CD14-positive monocyte (primary cell): Measurements from ENCODE around the gene TTYH3. TPM values are rescaled to one million over a fixed set of nuclear protein-coding genes. Genes with fewer than 3 reads are reported as not detected.

Experiments used
- DNase-seq, 3 donors: peaks; one replicate each; pipeline ENCODE4 v3.0.0-alpha.2; 2011 to 2022
- H2AFZ ChIP-seq: 2 replicates; pipeline ENCODE4 v1.6.0; 2012; ENCODE audit warnings: mild to moderate bottlenecking, low read depth, low read length, inconsistent platforms; ENCODE audit not compliant: insufficient read depth, poor library complexity, severe bottlenecking
- H3K27ac ChIP-seq, 2 donors: 1 replicate in 1 of 2; 2 replicates in 1 of 2; pipeline ENCODE4 v1.5.1; 2012 to 2013; ENCODE audit warnings: low read length in 2 of 2, control low read depth in 1 of 2, inconsistent platforms in 1 of 2, low read depth in 1 of 2, mild to moderate bottlenecking in 1 of 2
- H3K27me3 ChIP-seq, 2 donors: one replicate each; pipeline versions ENCODE4 v1.6.0 to v1.6.1; 2011 to 2013; ENCODE audit warnings: low read length in 2 of 2; ENCODE audit not compliant: control insufficient read depth in 2 of 2, insufficient read depth in 2 of 2
- H3K36me3 ChIP-seq, 2 donors: replicated peaks in 1 of 2; 1 replicate in 1 of 2; 2 replicates in 1 of 2; pipeline versions ENCODE4 v1.5.1 to v1.6.1; 2012 to 2013; ENCODE audit warnings: low read length in 2 of 2, control low read depth in 1 of 2, inconsistent platforms in 1 of 2, mild to moderate bottlenecking in 1 of 2; ENCODE audit not compliant: insufficient read depth in 2 of 2, control insufficient read depth in 1 of 2
- H3K4me1 ChIP-seq, 2 donors: 1 replicate in 1 of 2; 2 replicates in 1 of 2; pipeline versions ENCODE4 v1.5.1 to v1.6.1; 2012 to 2013; ENCODE audit warnings: low read length in 2 of 2, control low read depth in 1 of 2, inconsistent platforms in 1 of 2, mild to moderate bottlenecking in 1 of 2, moderate library complexity in 1 of 2; ENCODE audit not compliant: insufficient read depth in 2 of 2, control insufficient read depth in 1 of 2
- H3K4me2 ChIP-seq: replicated peaks from 2 replicates; pipeline ENCODE3; 2012; ENCODE audit warnings: low read length, moderate library complexity, mild to moderate bottlenecking; ENCODE audit not compliant: poor library complexity, severe bottlenecking; ENCODE audit errors: extremely low read depth
- H3K4me3 ChIP-seq, 3 experiments: fragments of 200-600 bp in 1 of 3; sonication (generic) in 1 of 3; replicated peaks in 1 of 3; 1 replicate in 2 of 3; 2 replicates in 1 of 3; pipeline ENCODE4 v1.5.1; 2011 to 2013; ENCODE audit warnings: low read length in 3 of 3, mild to moderate bottlenecking in 3 of 3, control low read depth in 2 of 3, low read depth in 2 of 3, inconsistent platforms in 1 of 3, moderate library complexity in 1 of 3
- H3K79me2 ChIP-seq: 2 replicates; pipeline ENCODE4 v1.6.0; 2012; ENCODE audit warnings: mild to moderate bottlenecking, control low read depth, inconsistent platforms, low read length, moderate library complexity; ENCODE audit not compliant: insufficient read depth
- H3K9ac ChIP-seq: 2 replicates; pipeline ENCODE4 v1.6.0; 2017; ENCODE audit warnings: low read length, mild to moderate bottlenecking; ENCODE audit not compliant: insufficient read depth, poor library complexity, severe bottlenecking
- H3K9me3 ChIP-seq, 2 donors: replicated peaks in 1 of 2; 1 replicate in 1 of 2; 2 replicates in 1 of 2; pipeline versions ENCODE4 v1.5.1 to v1.6.1; 2012 to 2013; ENCODE audit warnings: low read length in 2 of 2, control low read depth in 1 of 2; ENCODE audit not compliant: control insufficient read depth in 1 of 2, insufficient read depth in 1 of 2
- H4K20me1 ChIP-seq: 2 replicates; pipeline ENCODE4 v1.6.0; 2012; ENCODE audit warnings: mild to moderate bottlenecking, low read length, control low read depth, moderate library complexity; ENCODE audit not compliant: insufficient read depth
- H3K27ac Mint-ChIP-seq, 7 donors: one replicate each; pipeline ENCODE4 v1.8.0; 2020; ENCODE audit warnings: mild to moderate bottlenecking in 7 of 7, mixed read lengths in 7 of 7, moderate library complexity in 6 of 7, inconsistent platforms in 2 of 7
- H3K27me3 Mint-ChIP-seq, 3 donors: one replicate each; pipeline ENCODE4 v1.8.0; 2021 to 2022; ENCODE audit warnings: low read depth in 3 of 3, mild to moderate bottlenecking in 3 of 3, mixed read lengths in 3 of 3, moderate library complexity in 3 of 3, inconsistent platforms in 1 of 3
- H3K36me3 Mint-ChIP-seq, 2 donors: one replicate each; pipeline ENCODE4 v1.8.0; 2020; ENCODE audit warnings: mixed read lengths in 2 of 2, inconsistent platforms in 1 of 2, mild to moderate bottlenecking in 1 of 2
- H3K4me1 Mint-ChIP-seq: one replicate; pipeline ENCODE4 v1.8.0; 2020; ENCODE audit warnings: mild to moderate bottlenecking, mixed read lengths
- H3K4me3 Mint-ChIP-seq, 2 donors: one replicate each; pipeline ENCODE4 v1.8.0; 2020; ENCODE audit warnings: mild to moderate bottlenecking in 2 of 2, mixed read lengths in 2 of 2, moderate library complexity in 1 of 2
- H3K9me3 Mint-ChIP-seq, 7 donors: one replicate each; pipeline ENCODE4 v1.8.0; 2020 to 2022; ENCODE audit warnings: mixed read lengths in 7 of 7, mild to moderate bottlenecking in 6 of 7, moderate library complexity in 6 of 7, inconsistent platforms in 2 of 7
- WGBS: methylation state at CpG from one replicate; pipeline ENCODE4 v1.1.5; 2013; ENCODE audit warnings: missing lambda C conversion rate; ENCODE audit not compliant: insufficient coverage; 5-methylcytosine and 5-hydroxymethylcytosine counted together
- intact Hi-C, 2 donors: fragments of 100-400 bp; cut with micrococcal nuclease; formaldehyde crosslinking; loops; one replicate each; pipeline versions ENCODE4 v1.15.0 to v1.15.1; 2023
- polyA plus RNA-seq, 3 donors: library from polyadenylated mRNA; depleted of rRNA in 1 of 3; unstranded in 2 of 3; stranded (reverse) in 1 of 3; fragments of 300-500 nt in 2 of 3; fragments of >200 nt in 1 of 3; fragmentation: Illumina TruSeq in 2 of 3; gene quantifications; 1 replicate in 2 of 3; 2 replicates in 1 of 3; pipeline ENCODE4 v1.2.3, GENCODE V29; 2012 to 2021
- TF ChIP-seq, protein P1 (sequence below): fragments of 200-600 bp; IDR thresholded peaks from one replicate; pipeline ENCODE4 v1.8.0; 2022; ENCODE audit warnings: antibody characterized with exemption, mild to moderate bottlenecking

The TTYH3 gene
- polyA plus RNA-seq, 3 donors, result 13.4 to 73.5 (median 17.4) TPM

GRCh38 chr7:2710286-2710655 is 78.5 kb downstream of the TTYH3 start:
- Mint-ChIP-seq H3K4me3 (no peak overlapping the region), H3K9me3 (peaks cover 3 to 10% (median 5%) of the 10 kb centered on the region in 7 donors), H3K27ac (peak overlapping the region in 2 of 7 donors; percentile 56 to 72), H3K27me3 (peaks cover 13 to 48% (median 20%) of the 10 kb centered on the region in 3 donors), H3K4me1 (peaks cover 35% of the 10 kb centered on the region), H3K36me3 (peaks cover 6 to 12% of the 10 kb centered on the region in 2 donors)
- WGBS, result 95% methylated on average over 10 of the region's 11 CpGs
- H3K9me3 ChIP-seq, result peaks cover 0 to 5% of the 10 kb centered on the region in 2 donors
- peaks cover 0 to 6% of the 10 kb centered on the region in 2 donors for H3K27me3 ChIP-seq
- intact Hi-C loops, result no loop called here
- H4K20me1 ChIP-seq, result no peaks in the 10 kb centered on the region
- no peak overlapping the region for H3K9ac ChIP-seq
- H2AFZ ChIP-seq, result peak overlapping the region; percentile 52
- peaks cover 22 to 28% of the 10 kb centered on the region in 2 donors for H3K4me1 ChIP-seq
- no peak for DNase-seq
- no peak overlapping the region for H3K27ac ChIP-seq
- no peaks in the 10 kb centered on the region for H3K79me2 ChIP-seq
- peak overlapping the region in 1 of 3 experiments; percentile 49 for H3K4me3 ChIP-seq
- peak overlapping the region; percentile 63 for H3K4me2 ChIP-seq
- TF ChIP-seq, protein P1, sequence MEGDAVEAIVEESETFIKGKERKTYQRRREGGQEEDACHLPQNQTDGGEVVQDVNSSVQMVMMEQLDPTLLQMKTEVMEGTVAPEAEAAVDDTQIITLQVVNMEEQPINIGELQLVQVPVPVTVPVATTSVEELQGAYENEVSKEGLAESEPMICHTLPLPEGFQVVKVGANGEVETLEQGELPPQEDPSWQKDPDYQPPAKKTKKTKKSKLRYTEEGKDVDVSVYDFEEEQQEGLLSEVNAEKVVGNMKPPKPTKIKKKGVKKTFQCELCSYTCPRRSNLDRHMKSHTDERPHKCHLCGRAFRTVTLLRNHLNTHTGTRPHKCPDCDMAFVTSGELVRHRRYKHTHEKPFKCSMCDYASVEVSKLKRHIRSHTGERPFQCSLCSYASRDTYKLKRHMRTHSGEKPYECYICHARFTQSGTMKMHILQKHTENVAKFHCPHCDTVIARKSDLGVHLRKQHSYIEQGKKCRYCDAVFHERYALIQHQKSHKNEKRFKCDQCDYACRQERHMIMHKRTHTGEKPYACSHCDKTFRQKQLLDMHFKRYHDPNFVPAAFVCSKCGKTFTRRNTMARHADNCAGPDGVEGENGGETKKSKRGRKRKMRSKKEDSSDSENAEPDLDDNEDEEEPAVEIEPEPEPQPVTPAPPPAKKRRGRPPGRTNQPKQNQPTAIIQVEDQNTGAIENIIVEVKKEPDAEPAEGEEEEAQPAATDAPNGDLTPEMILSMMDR, result no peak
- H3K36me3 ChIP-seq, result no peaks in the 10 kb centered on the region

- H3K4me1 ChIP-seq, result peaks cover 30 to 35% of the 10 kb centered on the region in 2 donors
These were observed 79.2 kb downstream of the TTYH3 start for GRCh38 chr7:2710901-2711551.

More at GRCh38 chr7:2710901-2711551, 79.2 kb downstream of the TTYH3 start:
- DNase-seq, result peak; percentile 34 to 47 (median 43)
- Mint-ChIP-seq H3K27me3 (peaks cover 13 to 47% (median 20%) of the 10 kb centered on the region in 3 donors), H3K27ac (peak overlapping the region in 5 of 7 donors; percentile 49 to 87 (median 60)), H3K4me3 (no peak overlapping the region), H3K9me3 (peaks cover 3 to 12% (median 6%) of the 10 kb centered on the region in 7 donors), H3K36me3 (peaks cover 6 to 14% of the 10 kb centered on the region in 2 donors), H3K4me1 (peaks cover 43% of the 10 kb centered on the region)
- Histone ChIP-seq H3K4me2 (no peak overlapping the region), H3K36me3 (no peaks in the 10 kb centered on the region), H3K79me2 (no peaks in the 10 kb centered on the region), H3K4me3 (no peak overlapping the region), H3K27me3 (peaks cover 0 to 6% of the 10 kb centered on the region in 2 donors), H2AFZ (no peak overlapping the region), H4K20me1 (no peaks in the 10 kb centered on the region), H3K9ac (no peak overlapping the region), H3K27ac (no peak overlapping the region), H3K9me3 (peaks cover 0 to 5% of the 10 kb centered on the region in 2 donors)
- TF ChIP-seq, protein P1, result no peak
- intact Hi-C loops, result no loop called here
- 64% methylated on average over 4 of the region's 4 CpGs for WGBS
